Karpas-422 (cell line): ENCODE data around the gene NASP. TPM values are rescaled to one million over a fixed set of nuclear protein-coding genes. Genes with fewer than 3 reads are reported as not detected.
"Not testable (repeated sequence)": the region's sequence is repeated elsewhere in the genome, so short reads cannot be mapped to it uniquely, and the experiment has no call there.

Experiments used
- DNase-seq: peaks from one replicate; pipeline ENCODE4 v3.0.0-alpha.2; 2015
- H2AFZ ChIP-seq: fragments of 200-600 bp; sonication (generic); 2 replicates; pipeline ENCODE4 v1.6.1; 2014; ENCODE audit warnings: antibody characterized with exemption, low read length, mixed read lengths
- H3K27ac ChIP-seq: fragments of 200-600 bp; sonication (generic); 2 replicates; pipeline ENCODE4 v1.5.1; 2014; ENCODE audit warnings: mild to moderate bottlenecking, low read length, moderate library complexity
- H3K27me3 ChIP-seq: fragments of 200-600 bp; sonication (generic); 2 replicates; pipeline ENCODE4 v1.6.1; 2014; ENCODE audit warnings: low read length, mixed read lengths
- H3K36me3 ChIP-seq: fragments of 200-600 bp; sonication (generic); 2 replicates; pipeline ENCODE4 v1.6.1; 2014; ENCODE audit warnings: low read length, mixed read lengths; ENCODE audit not compliant: insufficient read depth
- H3K4me1 ChIP-seq: fragments of 200-600 bp; sonication (generic); 2 replicates; pipeline ENCODE4 v1.6.1; 2014; ENCODE audit warnings: mild to moderate bottlenecking, low read length, mixed read lengths
- H3K4me2 ChIP-seq: fragments of 200-600 bp; sonication (generic); 2 replicates; pipeline ENCODE4 v1.6.1; 2014; ENCODE audit warnings: low read length, low read depth, mild to moderate bottlenecking; ENCODE audit not compliant: poor library complexity, severe bottlenecking
- H3K4me3 ChIP-seq: fragments of 200-600 bp; sonication (generic); 2 replicates; pipeline ENCODE4 v1.5.1; 2014; ENCODE audit warnings: mild to moderate bottlenecking, antibody characterized with exemption, low read length, mixed read lengths
- H3K79me2 ChIP-seq: fragments of 200-600 bp; sonication (generic); 2 replicates; pipeline ENCODE4 v1.6.1; 2014; ENCODE audit warnings: mild to moderate bottlenecking, low read length, mixed read lengths
- H3K9ac ChIP-seq: fragments of 200-600 bp; sonication (generic); 2 replicates; pipeline ENCODE4 v1.6.0; 2014; ENCODE audit warnings: low read length
- H3K9me2 ChIP-seq: fragments of 200-600 bp; sonication (generic), shearing (Covaris generic); replicated peaks from 2 replicates; pipeline ENCODE4 v1.6.0; 2014; ENCODE audit warnings: mild to moderate bottlenecking, low read length, moderate library complexity; ENCODE audit not compliant: insufficient read depth
- H3K9me3 ChIP-seq: fragments of 300-700, 200-600 bp; sonication (generic); 2 replicates; pipeline ENCODE4 v1.6.1; 2014; ENCODE audit warnings: low read length, mixed read lengths
- H4K20me1 ChIP-seq: fragments of 200-600 bp; sonication (generic); 2 replicates; pipeline ENCODE4 v1.6.1; 2014; ENCODE audit warnings: mild to moderate bottlenecking, antibody characterized with exemption, low read length, low read depth; ENCODE audit not compliant: insufficient read depth
- total RNA-seq: library from RNA; depleted of rRNA; stranded (reverse); fragments of >200 nt; shearing (Covaris generic); gene quantifications from 2 replicates; pipeline ENCODE4 v1.2.3, GENCODE V29; 2014; ENCODE audit warnings: low replicate concordance

The NASP gene
- total RNA-seq, 1 experiment from 2014 or later, result 61.8 TPM

GRCh38 chr1:45596765-45597164 is 12.9 kb downstream of the NASP start:
- H3K9ac ChIP-seq, H2AFZ ChIP-seq, DNase-seq, H3K4me1 ChIP-seq, H3K27me3 ChIP-seq, H3K4me2 ChIP-seq, H4K20me1 ChIP-seq, H3K9me2 ChIP-seq, H3K9me3 ChIP-seq, H3K27ac ChIP-seq, H3K4me3 ChIP-seq: not testable (repeated sequence)
- Histone ChIP-seq H3K36me3 (peaks cover 42% of the 10 kb centered on the region; the same call in 1 of the 2 replicates), H3K79me2 (peaks cover 97% of the 10 kb centered on the region)

DNA sequence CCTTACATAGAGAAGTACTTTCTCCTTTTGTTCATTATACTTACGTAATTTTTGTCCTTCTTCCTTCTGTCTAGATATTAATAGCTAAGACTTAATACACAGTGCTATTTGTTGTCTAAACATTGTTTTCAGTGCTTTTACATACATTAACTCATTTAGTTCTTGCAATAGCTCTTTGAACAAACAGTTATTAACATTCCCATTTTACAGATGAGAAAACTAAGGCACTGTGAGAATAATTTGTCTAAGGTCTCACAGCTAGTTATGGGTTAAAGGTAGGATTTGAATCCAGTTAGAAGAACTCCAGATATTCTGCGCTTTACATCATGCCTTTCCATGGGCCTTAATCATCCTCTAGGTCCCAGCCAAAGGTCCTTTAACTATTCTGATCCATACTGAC is 20.4 kb downstream of the NASP start:
- H3K27me3 ChIP-seq, result no peaks in the 10 kb centered on the region
- no peak overlapping the region for H2AFZ ChIP-seq
- H3K9ac ChIP-seq, result no peak overlapping the region
- no peak overlapping the region for H3K27ac ChIP-seq
- H3K4me2 ChIP-seq, result no peak overlapping the region
- peaks cover 6% of the 10 kb centered on the region for H4K20me1 ChIP-seq
- no peaks in the 10 kb centered on the region for H3K9me2 ChIP-seq
- DNase-seq, result no peak
- no peak overlapping the region for H3K4me3 ChIP-seq
- H3K79me2 ChIP-seq, result peaks cover 76% of the 10 kb centered on the region
- H3K4me1 ChIP-seq, result no peaks in the 10 kb centered on the region
- H3K36me3 ChIP-seq, result peaks cover 60% of the 10 kb centered on the region
- H3K9me3 ChIP-seq, result no peaks in the 10 kb centered on the region

DNA sequence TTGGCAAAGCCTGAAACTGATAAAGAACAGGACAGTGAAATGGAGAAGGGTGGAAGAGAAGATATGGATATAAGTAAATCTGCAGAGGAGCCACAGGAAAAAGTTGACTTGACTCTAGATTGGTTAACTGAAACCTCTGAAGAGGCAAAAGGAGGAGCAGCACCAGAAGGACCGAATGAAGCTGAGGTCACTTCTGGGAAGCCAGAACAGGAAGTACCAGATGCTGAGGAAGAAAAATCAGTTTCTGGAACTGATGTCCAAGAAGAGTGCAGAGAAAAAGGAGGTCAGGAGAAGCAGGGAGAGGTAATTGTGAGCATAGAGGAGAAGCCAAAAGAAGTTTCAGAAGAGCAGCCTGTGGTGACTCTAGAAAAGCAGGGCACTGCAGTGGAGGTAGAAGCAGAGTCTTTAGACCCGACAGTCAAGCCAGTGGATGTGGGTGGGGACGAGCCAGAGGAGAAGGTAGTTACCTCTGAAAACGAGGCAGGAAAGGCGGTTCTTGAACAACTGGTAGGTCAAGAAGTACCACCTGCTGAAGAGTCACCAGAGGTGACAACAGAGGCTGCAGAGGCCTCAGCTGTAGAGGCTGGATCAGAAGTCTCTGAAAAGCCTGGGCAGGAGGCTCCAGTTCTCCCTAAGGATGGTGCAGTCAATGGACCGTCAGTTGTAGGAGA is 23.7 kb downstream of the NASP start:
- H3K36me3 ChIP-seq, result peaks cover 54% of the 10 kb centered on the region
- H3K9me2 ChIP-seq, result no peaks in the 10 kb centered on the region
- H3K4me1 ChIP-seq, result no peaks in the 10 kb centered on the region
- H3K4me2 ChIP-seq, result no peak overlapping the region
- DNase-seq, result no peak
- H4K20me1 ChIP-seq, result peaks cover 6% of the 10 kb centered on the region
- no peaks in the 10 kb centered on the region for H3K27me3 ChIP-seq
- H2AFZ ChIP-seq, result no peak overlapping the region
- no peak overlapping the region for H3K27ac ChIP-seq
- H3K79me2 ChIP-seq, result peaks cover 50% of the 10 kb centered on the region
- H3K9ac ChIP-seq, result no peak overlapping the region
- no peaks in the 10 kb centered on the region for H3K9me3 ChIP-seq
- no peak overlapping the region for H3K4me3 ChIP-seq

DNA sequence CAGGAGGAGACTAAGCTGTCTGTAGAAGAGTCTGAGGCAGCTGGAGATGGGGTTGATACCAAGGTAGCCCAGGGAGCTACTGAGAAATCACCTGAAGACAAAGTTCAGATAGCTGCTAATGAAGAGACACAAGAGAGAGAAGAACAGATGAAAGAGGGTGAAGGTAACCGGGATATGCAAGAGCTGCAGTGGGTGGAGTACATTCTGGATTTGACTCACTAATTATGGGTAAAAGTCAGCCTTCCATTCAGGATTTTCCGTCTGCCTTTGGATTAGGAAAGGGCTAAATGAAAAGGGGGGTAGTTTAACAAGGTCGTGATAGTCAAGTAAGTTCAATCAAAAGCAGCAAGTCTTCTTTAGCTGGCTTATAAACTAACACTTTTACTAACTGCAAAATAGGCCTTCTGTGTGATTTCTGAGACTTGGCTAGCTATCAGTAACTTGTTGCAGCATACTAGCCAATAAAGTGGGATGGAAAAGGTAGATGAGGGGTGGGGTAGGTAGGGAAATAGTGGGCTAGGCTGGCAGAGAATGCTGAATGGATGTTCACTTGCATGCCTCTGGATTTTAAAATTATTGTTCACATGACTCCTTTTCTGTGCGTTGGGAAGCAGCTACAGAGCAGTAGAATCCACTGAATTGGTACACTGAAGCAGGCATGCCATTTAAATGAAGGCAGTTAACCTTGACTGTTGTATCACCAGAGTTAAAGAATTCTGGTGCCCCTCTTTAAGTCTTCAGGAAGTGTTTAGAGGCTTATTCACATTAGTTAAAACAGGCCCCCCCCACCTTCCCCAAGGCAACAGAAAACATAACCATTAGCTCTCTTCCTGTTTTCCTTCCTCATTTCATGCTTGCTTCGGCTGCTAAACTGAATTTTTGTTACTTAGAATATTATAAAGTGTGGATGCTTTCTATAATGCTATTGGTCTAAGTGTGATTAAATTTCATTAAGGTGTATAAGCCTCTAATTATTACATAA is 24.6 kb downstream of the NASP start:
- no peak overlapping the region for H3K4me2 ChIP-seq
- H2AFZ ChIP-seq, result no peak overlapping the region
- no peaks in the 10 kb centered on the region for H3K27me3 ChIP-seq
- no peak overlapping the region for H3K9ac ChIP-seq
- H3K27ac ChIP-seq, result no peak overlapping the region
- H3K4me1 ChIP-seq, result no peaks in the 10 kb centered on the region
- H3K36me3 ChIP-seq, result peaks cover 46% of the 10 kb centered on the region
- H3K9me2 ChIP-seq, result no peaks in the 10 kb centered on the region
- H4K20me1 ChIP-seq, result peaks cover 7% of the 10 kb centered on the region
- H3K9me3 ChIP-seq, result no peaks in the 10 kb centered on the region
- DNase-seq, result no peak
- no peak overlapping the region for H3K4me3 ChIP-seq
- H3K79me2 ChIP-seq, result peaks cover 40% of the 10 kb centered on the region

GRCh38 chr1:45610589-45611226 is 26.9 kb downstream of the NASP start:
- Histone ChIP-seq H3K36me3 (peaks cover 49% of the 10 kb centered on the region), H4K20me1 (peaks cover 20% of the 10 kb centered on the region; the same call in 1 of the 2 replicates), H3K4me1 (peaks cover 11% of the 10 kb centered on the region), H3K4me3 (no peak overlapping the region), H3K27me3 (no peaks in the 10 kb centered on the region), H3K4me2 (no peak overlapping the region), H3K9me2 (no peaks in the 10 kb centered on the region), H3K9me3 (no peaks in the 10 kb centered on the region), H3K9ac (no peak overlapping the region), H2AFZ (no peak overlapping the region), H3K79me2 (peaks cover 31% of the 10 kb centered on the region), H3K27ac (no peak overlapping the region)
- no peak for DNase-seq

- Histone ChIP-seq H3K79me2 (peaks cover 18% of the 10 kb centered on the region; the same call in 1 of the 2 replicates), H3K27me3 (no peaks in the 10 kb centered on the region), H3K4me3 (no peak overlapping the region), H3K4me2 (no peak overlapping the region), H3K27ac (no peak overlapping the region), H3K9me2 (no peaks in the 10 kb centered on the region), H3K36me3 (peaks cover 46% of the 10 kb centered on the region), H4K20me1 (peaks cover 35% of the 10 kb centered on the region), H2AFZ (no peak overlapping the region), H3K9me3 (no peaks in the 10 kb centered on the region), H3K4me1 (peaks cover 21% of the 10 kb centered on the region), H3K9ac (no peak overlapping the region)
- no peak for DNase-seq
These were observed 29.2 kb downstream of the NASP start for GRCh38 chr1:45612941-45613579.

DNA sequence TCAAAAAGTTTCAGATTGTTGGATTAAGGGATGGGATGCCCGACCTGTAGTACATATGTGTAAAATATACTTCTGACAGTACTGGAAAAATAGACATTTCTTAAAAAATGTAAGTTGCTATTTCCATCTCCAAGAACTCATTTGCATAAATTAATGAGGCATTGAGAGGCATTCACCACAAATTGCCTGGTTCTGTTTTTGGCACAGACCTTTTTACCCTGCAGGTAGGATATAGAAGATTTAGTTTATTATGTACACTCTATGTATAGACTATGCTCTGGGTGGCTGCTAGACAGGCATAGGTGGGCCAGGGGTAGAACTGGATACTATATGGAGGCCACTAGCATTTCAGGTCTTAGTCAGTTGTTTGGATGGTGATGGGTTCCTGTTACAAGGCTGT is 32.0 kb downstream of the NASP start:
- no peaks in the 10 kb centered on the region for H3K9me3 ChIP-seq
- no peaks in the 10 kb centered on the region for H3K27me3 ChIP-seq
- H3K4me1 ChIP-seq, result peaks cover 21% of the 10 kb centered on the region
- H4K20me1 ChIP-seq, result peaks cover 38% of the 10 kb centered on the region
- H3K9ac ChIP-seq, result no peak overlapping the region
- H3K27ac ChIP-seq, result 0 out of 2 replicates have a peak overlapping the region, but pooled peaks have one; percentile 14
- H2AFZ ChIP-seq, result no peak overlapping the region
- peak; percentile 80 for DNase-seq
- H3K9me2 ChIP-seq, result no peaks in the 10 kb centered on the region
- peaks cover 9% of the 10 kb centered on the region for H3K79me2 ChIP-seq
- H3K36me3 ChIP-seq, result peaks cover 34% of the 10 kb centered on the region
- H3K4me3 ChIP-seq, result no peak overlapping the region
- H3K4me2 ChIP-seq, result peak overlapping the region; percentile 41
